GM19455 (cell line): ENCODE data around the gene CD209.

ENCODE experiments used
- ATAC-seq: cut with Tn5 transposase; IDR thresholded peaks from one replicate; pipeline ENCODE4 v1.9.1; 2021; ENCODE audit not compliant: unreplicated experiment

The CD209 gene

GRCh38 chr19:7739211-7739755 lies 8.1 kb downstream of the CD209 start:
- ATAC-seq, result no peak

DNA sequence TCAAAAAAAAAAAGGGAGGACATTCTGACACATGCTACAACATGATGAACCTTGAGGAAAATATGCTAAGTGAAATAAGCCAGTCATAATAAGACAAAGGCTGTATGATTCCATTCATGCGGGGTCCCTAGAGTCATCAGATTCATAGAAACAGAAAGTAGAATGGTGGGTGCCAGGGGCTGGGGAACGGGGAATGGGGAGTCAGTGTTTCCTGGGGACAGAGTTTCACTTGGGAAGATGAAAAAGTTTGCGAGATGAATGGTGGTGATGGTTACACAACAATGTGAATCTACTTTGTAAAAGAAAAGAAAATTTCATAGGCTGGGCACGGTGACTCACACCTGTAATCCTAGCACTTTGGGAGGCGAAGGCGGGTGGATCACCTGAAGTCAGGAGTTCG lies 9.3 kb downstream of the CD209 start:
- no peak for ATAC-seq

- ATAC-seq, result no peak
Measured at GRCh38 chr19:7737215-7737614, 10.1 kb downstream of the CD209 start.

- ATAC-seq, result no peak
Measured at GRCh38 chr19:7736148-7736547, 11.2 kb downstream of the CD209 start.

GRCh38 chr19:7734220-7735203 lies 12.8 kb downstream of the CD209 start:
- ATAC-seq, result no peak

DNA sequence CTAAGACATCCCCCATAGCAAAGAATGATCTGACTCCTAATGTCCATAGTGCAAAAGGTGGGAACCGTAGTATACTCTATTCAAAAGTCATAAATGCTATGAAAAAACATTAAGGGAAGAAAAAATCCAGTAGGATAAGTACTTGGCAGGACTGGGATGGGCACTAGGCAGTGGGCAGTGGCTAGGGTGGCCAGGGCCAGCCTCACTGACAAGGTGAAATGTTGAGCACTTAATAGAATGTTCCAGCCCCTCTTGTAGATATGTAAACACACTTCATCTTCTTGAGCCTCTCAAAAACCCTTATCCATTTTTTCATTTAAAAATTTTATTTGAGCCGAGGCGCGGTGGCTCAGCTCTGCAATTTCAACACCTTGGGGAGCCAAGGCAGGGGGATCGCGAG lies 14.0 kb downstream of the CD209 start:
- no peak for ATAC-seq

DNA sequence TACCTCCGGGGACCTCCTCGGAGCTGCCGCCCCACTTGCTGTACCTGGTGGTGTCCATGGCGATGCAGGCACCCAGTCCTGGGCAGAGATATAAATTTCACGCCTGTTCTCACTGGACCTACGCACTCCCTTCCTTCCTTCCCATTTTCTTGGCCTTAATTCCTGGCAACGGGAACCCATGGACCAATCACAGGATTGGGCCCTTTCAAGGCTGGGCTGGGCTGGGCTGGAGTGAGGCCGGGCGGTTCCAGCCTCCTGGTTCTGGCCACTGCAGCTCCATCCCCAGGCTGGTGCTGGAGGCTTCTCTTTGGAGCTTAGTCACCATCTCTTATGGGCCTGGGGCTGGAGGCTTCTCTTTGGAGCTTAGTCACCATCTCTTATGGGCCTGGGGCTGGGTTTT lies 15.3 kb downstream of the CD209 start, which contains the start of gene CLEC4G:
CLEC4G (minus strand) TSS at position 66 of the 400 bp plus-strand sequence; CDS start at position 58, 8 bp downstream.
- ATAC-seq, result no peak

DNA sequence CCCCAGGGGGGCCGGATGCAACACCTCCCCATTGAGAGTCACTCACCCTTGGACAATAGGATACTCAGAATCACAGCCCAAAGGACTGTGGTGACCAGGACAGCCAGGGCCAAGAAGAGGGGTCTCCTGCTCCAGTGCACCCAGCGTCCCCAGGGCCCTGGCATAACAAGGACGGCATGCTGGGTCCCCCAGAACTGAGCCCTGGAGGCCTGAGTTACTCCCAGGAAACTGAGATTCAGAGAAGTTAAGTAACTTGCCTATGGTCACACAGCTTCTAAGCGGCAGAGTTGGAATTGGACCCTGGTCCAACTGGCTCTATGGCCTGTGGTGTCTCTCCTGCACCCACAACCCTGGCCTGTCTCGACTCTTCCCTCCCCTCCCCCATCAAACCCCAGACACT lies 15.7 kb downstream of the CD209 start:
- ATAC-seq, result no peak

GRCh38 chr19:7731218-7731595 lies 16.1 kb downstream of the CD209 start:
- ATAC-seq, result no peak

DNA sequence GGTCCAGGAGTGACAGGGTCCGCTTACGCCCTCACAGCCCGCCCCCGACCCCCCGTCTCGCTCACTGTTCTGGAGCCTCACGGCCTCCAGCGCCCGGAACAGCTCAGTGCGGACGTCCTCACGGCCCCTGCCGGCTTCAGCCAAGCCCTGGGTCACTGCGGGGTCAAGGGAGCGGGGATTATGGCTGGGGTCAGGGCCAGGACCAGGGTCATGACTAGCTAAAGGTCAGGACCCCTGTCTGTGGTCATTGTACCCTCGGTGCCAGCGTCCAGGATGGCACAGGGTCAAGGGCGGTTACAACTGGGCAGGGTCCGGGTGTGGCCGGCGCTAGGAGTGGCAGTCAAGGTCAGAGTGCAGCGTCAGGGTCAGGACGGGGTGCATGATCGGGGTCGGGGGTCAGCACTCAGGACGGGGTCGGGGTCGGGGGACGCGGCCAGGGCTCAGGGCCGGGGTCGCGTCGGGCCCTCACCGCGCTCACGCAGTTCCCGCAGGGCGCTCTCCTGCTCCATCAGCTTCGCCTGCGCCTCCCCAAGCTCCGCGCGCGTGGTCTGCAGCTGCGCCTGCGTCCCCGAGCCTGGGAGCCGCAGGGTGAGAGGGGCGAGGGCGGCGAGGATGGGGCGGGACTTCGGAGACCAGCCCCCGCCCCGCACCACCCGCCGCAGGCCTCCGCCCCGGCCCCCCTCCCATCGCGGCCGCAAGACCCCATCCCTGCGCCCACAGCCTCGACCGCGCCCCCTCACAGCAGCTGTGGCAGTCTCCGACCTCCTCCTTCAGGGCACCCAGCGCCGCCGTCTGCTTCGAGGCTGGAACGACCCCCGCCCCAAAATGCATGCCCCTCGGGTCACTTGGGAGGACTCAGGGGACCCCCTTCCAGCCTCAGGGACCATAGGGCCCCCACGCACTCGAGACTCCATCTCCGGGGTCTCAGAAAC lies 16.8 kb downstream of the CD209 start:
- no peak for ATAC-seq

DNA sequence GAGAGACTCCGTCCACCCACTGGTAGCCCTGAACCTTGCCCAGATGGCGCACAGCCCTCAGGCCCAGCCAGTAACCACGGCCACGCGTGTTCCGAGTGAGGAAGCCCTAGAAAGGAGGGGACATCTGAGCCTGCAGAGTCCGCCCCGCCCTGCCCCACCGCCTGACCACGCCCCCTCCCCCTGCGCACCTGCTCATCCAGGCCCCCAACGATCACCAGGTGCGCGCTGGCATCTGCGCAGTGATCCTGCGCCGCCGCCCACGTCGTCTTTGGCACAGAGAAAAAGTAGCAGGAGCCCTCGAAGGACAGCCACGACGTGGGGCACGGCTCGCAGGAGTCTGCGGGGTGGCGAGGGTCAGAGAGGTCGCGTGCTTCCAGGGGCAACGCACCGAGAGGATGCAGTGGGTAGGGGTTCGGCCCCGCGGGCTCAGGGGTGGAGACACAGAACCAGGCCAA lies 17.5 kb downstream of the CD209 start:
- no peak for ATAC-seq

- no peak for ATAC-seq
Measured at GRCh38 chr19:7729211-7729610, 18.1 kb downstream of the CD209 start.

DNA sequence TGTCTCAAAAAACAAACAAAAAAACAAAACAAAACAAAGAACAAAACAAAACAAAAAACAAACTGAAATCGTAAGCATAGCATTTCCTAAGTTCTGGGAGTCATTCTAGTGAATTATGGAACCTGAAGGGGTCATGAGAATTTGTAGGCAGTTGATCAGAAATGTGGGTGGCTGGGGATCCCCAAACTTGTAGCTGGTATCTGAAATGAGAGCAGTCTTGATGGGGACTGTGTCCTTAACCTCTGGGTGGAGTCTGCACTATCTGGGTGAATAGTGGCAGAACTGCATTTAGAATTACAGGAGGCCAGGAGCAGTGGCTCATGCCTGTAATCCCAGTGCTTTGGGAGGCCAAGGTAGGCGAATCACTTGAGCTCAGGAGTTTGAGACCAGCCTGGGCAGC lies 21.5 kb downstream of the CD209 start:
- no peak for ATAC-seq

GRCh38 chr19:7722231-7722651 lies 25.1 kb downstream of the CD209 start:
- no peak for ATAC-seq

DNA sequence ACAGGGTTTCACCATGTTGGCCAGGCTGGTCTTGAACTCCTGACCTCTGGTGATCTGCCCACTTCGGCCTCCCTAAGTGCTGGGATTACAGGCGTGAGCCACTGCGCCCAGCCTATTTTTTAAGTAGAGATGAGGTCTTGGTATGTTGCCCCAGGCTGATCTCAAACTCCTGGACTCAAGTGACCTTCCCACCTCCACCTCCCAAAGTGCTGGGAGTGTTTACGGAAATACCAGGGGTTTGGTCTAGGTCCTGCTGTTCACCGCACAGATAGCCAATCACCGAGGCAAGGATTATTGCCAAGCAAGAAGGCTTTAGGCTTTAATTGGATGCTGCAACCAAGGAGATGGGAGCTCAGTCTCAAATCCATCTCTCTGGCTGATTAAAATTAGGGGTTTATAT lies 27.0 kb downstream of the CD209 start:
- ATAC-seq, result no peak

DNA sequence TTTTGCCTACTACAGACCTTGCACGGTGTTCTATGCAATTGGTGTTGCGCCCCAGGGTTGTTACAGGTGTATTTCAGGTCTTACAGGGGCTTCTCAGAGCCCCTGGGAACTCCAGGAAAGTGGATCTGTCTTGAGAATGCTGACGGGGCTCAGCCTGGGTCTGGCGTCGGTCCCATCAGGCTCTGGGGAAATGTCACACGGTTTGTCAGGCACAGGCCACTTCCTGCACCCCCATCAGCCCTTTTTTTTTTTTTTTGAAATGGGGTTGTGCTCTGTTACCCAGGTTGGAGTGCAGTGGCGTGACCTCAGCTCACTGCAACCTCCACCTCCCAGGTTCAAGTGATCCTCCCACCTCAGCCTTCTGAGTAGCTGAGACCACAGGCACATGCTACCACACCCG lies 28.7 kb downstream of the CD209 start:
- ATAC-seq, result no peak

GRCh38 chr19:7716762-7717161 lies 30.6 kb downstream of the CD209 start:
- ATAC-seq, result no peak

GRCh38 chr19:7715671-7716070 lies 31.7 kb downstream of the CD209 start:
- ATAC-seq, result no peak

DNA sequence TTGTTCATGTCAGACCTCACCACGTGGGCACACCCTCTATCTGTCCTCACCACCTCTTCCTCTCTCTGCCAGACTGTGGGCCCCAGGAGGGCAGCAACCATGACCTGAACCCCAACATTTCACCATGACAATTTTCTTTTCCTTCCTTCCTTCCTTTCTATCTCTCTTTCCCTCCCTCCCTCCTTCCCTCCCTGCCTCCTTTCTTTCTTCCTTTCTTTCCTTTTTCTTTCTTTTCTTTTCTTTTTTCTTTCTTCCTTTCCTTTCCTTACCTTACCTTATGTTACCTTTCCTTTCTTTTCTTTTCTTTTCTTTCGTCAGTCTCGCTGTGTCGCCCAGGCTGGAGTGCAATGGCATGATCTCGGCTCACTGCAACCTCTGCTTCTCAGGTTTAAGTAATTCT lies 36.7 kb downstream of the CD209 start:
- no peak for ATAC-seq

DNA sequence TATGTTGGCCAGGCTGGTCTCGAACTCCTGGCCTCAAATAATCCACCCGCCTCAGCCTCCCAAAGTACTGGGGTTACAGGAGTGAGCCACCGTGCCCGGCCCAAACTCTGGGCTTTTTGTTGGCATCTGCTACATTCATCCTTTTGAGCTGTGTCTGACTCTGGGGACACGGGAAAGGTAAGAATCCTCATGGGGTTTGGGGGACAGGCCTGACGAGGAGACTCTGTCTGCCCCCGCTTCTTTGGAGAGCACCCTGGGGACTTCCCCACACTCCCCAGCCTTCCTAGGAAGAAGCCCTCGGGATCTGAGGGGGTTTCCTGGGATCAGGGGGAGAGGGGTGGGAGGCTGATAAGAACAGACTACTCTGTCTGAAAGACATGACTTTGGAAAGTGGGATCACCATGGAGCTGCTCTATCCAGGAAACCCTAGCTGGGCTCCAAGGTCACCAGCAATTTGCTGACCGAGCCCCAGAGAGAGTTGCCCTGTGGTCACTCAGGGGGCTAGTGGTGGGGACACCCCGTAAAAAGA lies 37.3 kb downstream of the CD209 start:
- no peak for ATAC-seq

DNA sequence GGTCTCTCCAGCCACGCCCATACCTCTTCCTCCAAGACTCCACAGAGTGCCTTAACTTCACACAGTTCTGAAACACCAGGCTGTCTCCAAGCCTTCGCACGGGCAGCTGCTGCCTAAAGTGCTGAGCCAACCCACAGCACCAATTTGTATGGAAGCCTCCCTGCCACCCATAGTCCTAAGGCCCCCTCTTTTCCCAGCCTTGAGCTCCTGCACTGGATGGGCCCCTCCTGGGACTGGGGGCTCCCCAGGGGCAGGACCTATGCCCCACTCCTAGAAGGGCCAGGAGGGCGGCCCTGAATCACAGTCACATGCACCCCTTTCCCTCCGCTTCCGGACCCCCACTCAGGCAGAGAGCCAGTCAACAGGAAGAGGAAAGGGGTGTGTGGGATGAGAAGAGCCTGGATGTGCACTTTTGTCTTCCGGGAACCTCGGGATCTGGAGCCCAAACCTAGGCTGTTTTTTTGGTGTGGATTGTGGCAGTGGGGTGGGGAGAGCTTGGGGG lies 40.3 kb downstream of the CD209 start:
- no peak for ATAC-seq
